Ectodermal cell (in vitro differentiated cells): Measurements from ENCODE around the gene TSC22D3.

Source experiments
- H3K27ac ChIP-seq: 2 replicates; pipeline ENCODE4 v1.7.0; 2013; ENCODE audit warnings: mild to moderate bottlenecking, low read depth, low read length; ENCODE audit not compliant: insufficient read depth, poor library complexity, severe bottlenecking
- H3K27me3 ChIP-seq: 2 replicates; pipeline ENCODE4 v1.7.0; 2013; ENCODE audit warnings: mild to moderate bottlenecking, low read length; ENCODE audit not compliant: insufficient read depth, control insufficient read depth, poor library complexity, severe bottlenecking
- H3K36me3 ChIP-seq: one replicate; pipeline ENCODE4 v1.7.0; 2013; ENCODE audit warnings: low read length; ENCODE audit not compliant: control insufficient read depth, insufficient read depth
- H3K4me1 ChIP-seq: one replicate; pipeline ENCODE4 v1.7.0; 2013; ENCODE audit warnings: low read length; ENCODE audit not compliant: control insufficient read depth, insufficient read depth
- H3K4me3 ChIP-seq: 2 replicates; pipeline ENCODE4 v1.7.0; 2013; ENCODE audit warnings: low read depth, low read length, control low read depth; ENCODE audit not compliant: insufficient read depth
- H3K9me3 ChIP-seq: 2 replicates; pipeline ENCODE4 v1.7.0; 2013; ENCODE audit warnings: mild to moderate bottlenecking, low read length, moderate library complexity; ENCODE audit not compliant: control insufficient read depth
- WGBS, 2 experiments: methylation state at CpG; one replicate each; pipeline ENCODE4 v1.1.7; 2013; ENCODE audit warnings: missing lambda C conversion rate in 2 of 2; 5-methylcytosine and 5-hydroxymethylcytosine counted together

TSC22D3 gene

GRCh38 chrX:107731831-107732502 lies 43.6 kb downstream of the TSC22D3 start:
- H3K4me3 ChIP-seq: no peak overlapping the region
- peaks cover 6% of the 10 kb centered on the region for H3K4me1 ChIP-seq
- 29 to 40% methylated on average over 7 of the region's 7 CpGs for whole genome bisulfite sequencing, 2 experiments
- H3K27ac ChIP-seq: no peak overlapping the region
- no peaks in the 10 kb centered on the region for H3K36me3 ChIP-seq
- no peaks in the 10 kb centered on the region for H3K9me3 ChIP-seq
- no peaks in the 10 kb centered on the region for H3K27me3 ChIP-seq

- H3K27me3 ChIP-seq: no peaks in the 10 kb centered on the region
- H3K4me1 ChIP-seq: peaks cover 6% of the 10 kb centered on the region
- H3K4me3 ChIP-seq: no peak overlapping the region
- WGBS, 2 experiments: 76 to 81% methylated on average over 8 to 9 of the region's 9 CpGs
- H3K9me3 ChIP-seq: no peaks in the 10 kb centered on the region
- no peak overlapping the region for H3K27ac ChIP-seq
- no peaks in the 10 kb centered on the region for H3K36me3 ChIP-seq
Measured at GRCh38 chrX:107730991-107731766, 44.4 kb downstream of the TSC22D3 start.

- no peaks in the 10 kb centered on the region for H3K36me3 ChIP-seq
- peaks cover 6% of the 10 kb centered on the region for H3K4me1 ChIP-seq
- no peaks in the 10 kb centered on the region for H3K9me3 ChIP-seq
- H3K27ac ChIP-seq: no peak overlapping the region
- H3K4me3 ChIP-seq: no peak overlapping the region
- H3K27me3 ChIP-seq: no peaks in the 10 kb centered on the region
- 30 to 31% methylated on average over 1 of the region's 1 CpG for WGBS, 2 experiments
Measured at GRCh38 chrX:107730298-107730655, 45.3 kb downstream of the TSC22D3 start.

- no peak overlapping the region for H3K4me3 ChIP-seq
- WGBS, 2 experiments: 69 to 70% methylated on average over 7 to 8 of the region's 8 CpGs
Measured at GRCh38 chrX:107729558-107730297, 45.9 kb downstream of the TSC22D3 start.

GRCh38 chrX:107728371-107729099 lies 47.1 kb downstream of the TSC22D3 start:
- Histone ChIP-seq H3K27ac (no peak overlapping the region), H3K4me1 (peaks cover 6% of the 10 kb centered on the region), H3K27me3 (no peaks in the 10 kb centered on the region), H3K36me3 (no peaks in the 10 kb centered on the region), H3K9me3 (no peaks in the 10 kb centered on the region), H3K4me3 (no peak overlapping the region)
- 92 to 94% methylated on average over 4 of the region's 4 CpGs for WGBS, 2 experiments

More at GRCh38 chrX:107729558-107730297, 45.9 kb downstream of the TSC22D3 start:
- Histone ChIP-seq H3K27ac (no peak overlapping the region), H3K4me1 (peaks cover 6% of the 10 kb centered on the region), H3K9me3 (no peaks in the 10 kb centered on the region), H3K36me3 (no peaks in the 10 kb centered on the region), H3K27me3 (no peaks in the 10 kb centered on the region)

GRCh38 chrX:107726816-107727534 lies 48.6 kb downstream of the TSC22D3 start:
- Histone ChIP-seq H3K27me3 (no peaks in the 10 kb centered on the region), H3K9me3 (no peaks in the 10 kb centered on the region), H3K4me3 (no peak overlapping the region), H3K36me3 (no peaks in the 10 kb centered on the region), H3K4me1 (peaks cover 6% of the 10 kb centered on the region), H3K27ac (no peak overlapping the region)
- WGBS, 2 experiments: 89 to 91% methylated on average over 7 to 9 of the region's 9 CpGs

GRCh38 chrX:107725761-107726555 lies 49.6 kb downstream of the TSC22D3 start:
- H3K36me3 ChIP-seq: no peaks in the 10 kb centered on the region
- H3K9me3 ChIP-seq: no peaks in the 10 kb centered on the region
- WGBS, 2 experiments: 80% methylated on average over 8 of the region's 9 CpGs
- no peak overlapping the region for H3K27ac ChIP-seq
- H3K4me3 ChIP-seq: no peak overlapping the region
- H3K4me1 ChIP-seq: peaks cover 6% of the 10 kb centered on the region
- no peaks in the 10 kb centered on the region for H3K27me3 ChIP-seq

- WGBS, 2 experiments: 80 to 100% methylated on average over 1 to 2 of the region's 3 CpGs
- Histone ChIP-seq H3K27ac (no peak overlapping the region), H3K4me3 (no peak overlapping the region), H3K27me3 (no peaks in the 10 kb centered on the region), H3K4me1 (peaks cover 6% of the 10 kb centered on the region), H3K9me3 (no peaks in the 10 kb centered on the region), H3K36me3 (no peaks in the 10 kb centered on the region)
Measured at GRCh38 chrX:107724653-107725052, 50.9 kb downstream of the TSC22D3 start.

- Histone ChIP-seq H3K27ac (no peak overlapping the region), H3K4me3 (no peak overlapping the region), H3K4me1 (no peaks in the 10 kb centered on the region), H3K36me3 (no peaks in the 10 kb centered on the region), H3K27me3 (no peaks in the 10 kb centered on the region), H3K9me3 (no peaks in the 10 kb centered on the region)
- WGBS, 2 experiments: 87% methylated on average over 4 of the region's 4 CpGs
Measured at GRCh38 chrX:107723511-107723910, 52.1 kb downstream of the TSC22D3 start.
